Glomerular endothelial cell (primary cell): ENCODE results near the gene PALM. TPM values are rescaled to one million over a fixed set of nuclear protein-coding genes. Genes with fewer than 3 reads are reported as not detected.

Experiments
- DNase-seq: peaks from one replicate; pipeline ENCODE4 v3.0.0-alpha.2; 2011; ENCODE audit warnings: low read depth, low spot score; ENCODE audit errors: extremely low read depth
- total RNA-seq: library from RNA; depleted of rRNA; stranded (reverse); fragments of >200 nt; gene quantifications from 2 replicates; pipeline ENCODE4 v1.2.3, GENCODE V29; 2015

The PALM gene
- total RNA-seq, 1 donor from 2014 or later: 48.9 TPM

GRCh38 chr19:778910-779653 is 70.3 kb downstream of the PALM start:
- no peak for DNase-seq

DNA sequence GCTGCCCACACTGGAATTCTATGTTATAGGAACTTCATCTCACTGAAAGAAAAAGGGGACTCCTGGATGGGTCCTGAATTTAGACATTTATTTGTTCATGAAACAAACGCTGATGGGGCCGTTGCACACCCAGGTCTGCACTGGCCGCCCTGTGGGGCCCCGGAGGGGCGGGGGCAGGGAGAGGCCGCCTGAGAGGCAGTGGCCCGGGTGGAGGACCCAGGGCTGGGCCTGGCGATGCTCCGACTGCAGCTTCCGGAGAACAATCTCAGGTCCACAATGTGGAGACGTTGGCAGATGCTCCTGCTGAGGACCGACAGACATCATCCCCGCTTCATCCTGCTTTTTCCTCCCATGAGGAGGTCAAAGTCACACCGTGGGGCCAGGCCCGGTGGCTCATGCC is 72.2 kb downstream of the PALM start:
- DNase-seq: no peak

DNA sequence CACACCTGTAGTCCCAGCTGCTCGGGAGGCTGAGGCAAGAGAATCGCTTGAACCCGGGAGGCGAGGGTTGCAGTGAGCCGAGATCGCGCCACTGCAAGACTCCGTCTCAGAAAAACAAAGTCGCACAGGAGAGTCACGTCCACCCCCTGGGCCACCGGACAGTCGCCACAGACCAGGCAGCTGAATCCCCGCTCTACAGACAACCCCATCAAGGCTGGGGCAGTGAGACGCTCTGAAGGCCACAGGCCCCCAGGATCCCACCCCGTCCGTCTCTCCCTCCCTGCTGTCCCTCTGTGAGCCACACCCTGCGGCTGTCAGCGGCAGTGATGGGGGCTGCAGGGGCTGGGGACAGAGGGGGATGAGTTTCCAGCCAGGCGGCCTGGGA is 73.1 kb downstream of the PALM start:
- DNase-seq: no peak

GRCh38 chr19:782185-782877 is 73.6 kb downstream of the PALM start:
- no peak for DNase-seq

GRCh38 chr19:782878-783668 is 74.3 kb downstream of the PALM start:
- no peak for DNase-seq

- DNase-seq: no peak
Observed at GRCh38 chr19:784541-784940, 75.8 kb downstream of the PALM start.

- no peak for DNase-seq
Observed at GRCh38 chr19:787536-787935, 78.8 kb downstream of the PALM start.

GRCh38 chr19:788686-788982 is 79.9 kb downstream of the PALM start:
- no peak for DNase-seq

DNA sequence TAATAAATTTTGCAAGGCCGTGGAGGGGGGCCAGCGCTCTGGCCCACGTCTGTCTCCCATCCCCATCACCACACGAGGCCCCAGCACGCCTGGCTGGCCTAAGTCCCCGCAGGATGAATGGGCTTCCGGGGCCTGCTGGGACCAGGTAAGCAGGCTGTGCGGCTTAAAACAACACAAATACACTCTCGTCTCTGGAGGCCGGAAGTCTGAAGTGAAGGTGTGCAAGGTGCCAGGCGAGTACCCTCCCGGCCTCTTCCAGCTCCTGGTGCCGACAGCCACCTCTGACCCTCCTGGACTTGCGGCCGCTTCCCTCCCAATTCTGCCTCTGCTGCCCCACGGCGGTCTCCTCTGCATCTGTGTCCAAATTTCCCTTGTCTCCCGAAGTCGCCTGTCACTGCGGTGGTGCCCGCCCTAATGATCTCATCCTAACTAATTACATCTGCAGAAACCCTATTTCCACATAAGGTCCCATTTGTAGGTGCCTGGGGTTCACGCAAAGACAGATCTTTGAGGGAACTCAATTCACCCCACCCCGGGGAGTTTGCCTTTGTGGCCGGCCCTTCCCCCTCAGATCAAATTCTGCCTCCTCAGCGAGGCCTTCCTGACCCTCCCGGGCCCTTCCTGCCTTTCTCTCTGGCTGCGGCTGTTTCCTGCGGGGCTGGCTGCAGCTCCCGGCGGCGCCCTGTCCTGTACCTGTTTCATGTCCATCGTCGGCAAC is 80.4 kb downstream of the PALM start:
- DNase-seq: no peak

GRCh38 chr19:789701-790060 is 80.9 kb downstream of the PALM start:
- DNase-seq: no peak

GRCh38 chr19:791007-791566 is 82.4 kb downstream of the PALM start:
- DNase-seq: no peak

GRCh38 chr19:791567-792305 is 83.0 kb downstream of the PALM start:
- no peak for DNase-seq

GRCh38 chr19:792306-792885 is 83.7 kb downstream of the PALM start:
- no peak for DNase-seq

DNA sequence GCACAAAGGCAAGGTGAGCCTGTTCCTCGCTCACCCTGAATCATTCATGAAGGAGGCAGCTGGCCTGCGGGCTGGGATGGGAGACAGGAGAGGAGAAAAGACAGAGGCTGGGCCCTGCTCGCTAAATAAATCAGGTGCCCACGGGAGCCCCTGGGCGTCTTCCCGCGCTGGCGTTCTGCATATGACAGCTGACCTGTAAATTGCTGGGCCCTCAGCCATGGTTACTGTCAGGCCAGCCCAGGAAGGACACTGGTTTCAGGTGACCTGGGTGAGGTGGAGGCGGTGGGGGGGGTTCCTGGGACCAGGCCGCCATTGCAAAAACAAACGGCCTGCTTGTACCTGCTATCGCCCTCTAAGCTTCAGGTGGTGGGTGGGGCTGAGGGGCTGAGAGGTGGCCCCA is 85.1 kb downstream of the PALM start:
- no peak for DNase-seq

DNA sequence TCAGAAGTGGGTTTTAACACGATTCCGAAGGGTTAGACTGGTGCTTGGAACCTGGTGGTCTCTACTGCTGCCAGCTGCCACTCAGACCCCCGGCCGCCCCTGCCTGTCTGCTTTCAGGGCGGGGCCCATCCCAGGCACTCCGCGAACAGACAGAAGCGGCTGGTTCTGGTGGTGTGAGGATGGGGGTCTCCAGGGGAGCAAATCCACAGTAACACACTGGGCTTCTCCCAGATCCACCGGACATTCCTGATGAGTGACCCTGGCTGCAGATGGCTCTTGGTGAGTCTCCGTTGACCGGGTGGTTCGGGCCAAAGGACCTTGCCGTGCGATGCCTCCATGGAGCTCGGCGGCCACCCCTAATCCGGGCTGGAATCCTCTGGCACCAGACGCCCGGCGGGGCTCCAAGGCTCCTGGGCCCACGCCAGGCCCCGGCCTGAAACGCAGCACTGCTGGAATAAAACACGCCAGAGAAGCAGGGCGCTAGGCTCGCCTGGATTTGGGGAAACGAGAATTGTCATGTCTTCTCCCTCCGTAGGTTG is 86.4 kb downstream of the PALM start:
- DNase-seq: no peak

- no peak for DNase-seq
Observed at GRCh38 chr19:795691-796581, 87.2 kb downstream of the PALM start.

DNA sequence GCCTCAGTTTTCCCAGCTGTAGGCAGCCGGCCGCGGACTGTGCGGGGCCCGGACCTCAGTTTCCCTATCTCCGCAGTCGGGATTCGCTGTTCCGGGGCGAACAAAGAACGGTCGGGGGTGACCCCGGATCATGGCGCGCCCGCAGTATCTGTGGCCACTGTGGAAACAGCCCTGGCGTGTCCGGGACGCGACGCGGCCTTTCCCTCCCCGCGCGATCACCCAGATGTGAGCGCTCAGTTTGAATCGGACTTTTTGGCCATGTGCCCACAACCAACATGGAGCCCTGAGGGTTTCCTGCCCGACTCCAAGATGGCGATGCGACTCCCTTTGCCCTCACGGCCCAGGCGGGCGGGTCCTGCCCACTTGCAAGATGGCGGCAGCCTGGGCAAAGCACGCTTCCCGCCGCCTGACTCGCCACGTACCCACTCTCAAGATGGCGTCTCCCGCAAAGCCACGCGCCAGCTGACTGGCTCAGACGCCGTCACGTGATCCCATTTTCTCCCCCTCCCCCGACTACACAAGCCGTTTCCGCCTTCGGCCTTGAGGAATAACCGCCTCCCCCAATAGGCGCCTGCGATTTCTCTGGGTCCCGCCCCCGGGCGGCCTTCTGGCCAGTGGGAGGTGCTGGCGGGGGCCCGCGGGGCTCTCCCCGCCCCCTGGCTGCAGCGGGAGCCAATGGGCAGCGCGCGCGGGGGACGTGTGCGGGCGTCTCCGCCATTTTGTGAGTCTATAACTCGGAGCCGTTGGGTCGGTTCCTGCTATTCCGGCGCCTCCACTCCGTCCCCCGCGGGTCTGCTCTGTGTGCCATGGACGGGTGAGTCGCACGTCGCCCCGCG is 88.2 kb downstream of the PALM start, which contains the start of gene PTBP1:
Gene PTBP1 (plus strand): TSS at position 761 of the 836 bp plus-strand sequence. CDS start 46 bp downstream, at position 807.
- peak; percentile 99 for DNase-seq
